Neural progenitor cell (in vitro differentiated cells): Measurements from ENCODE around the gene RS1.

Experiments used
- CTCF ChIP-seq: fragments of 200-600 bp; sonication (generic); IDR thresholded peaks from 2 replicates; pipeline ENCODE4 v1.5.1; 2017; ENCODE audit warnings: antibody characterized with exemption, mild to moderate bottlenecking
- EZH2 ChIP-seq: fragments of 200-600 bp; sonication (generic); IDR thresholded peaks from 2 replicates; pipeline ENCODE4 v1.6.1; 2017; ENCODE audit warnings: antibody characterized with exemption, mild to moderate bottlenecking, moderate library complexity
- EZH2phosphoT487 ChIP-seq: fragments of 200-600 bp; sonication (generic); IDR thresholded peaks from 2 replicates; pipeline ENCODE4 v1.6.1; 2017; ENCODE audit warnings: antibody characterized with exemption

- TF ChIP-seq EZH2phosphoT487 (no peak), CTCF (no peak), EZH2 (no peak)
Measured at GRCh38 chrX:18654875-18655836, 16.8 kb downstream of the RS1 start.
